Measurements from ENCODE around the gene HNRNPU. TPM values are rescaled to one million over a fixed set of nuclear protein-coding genes. Genes with fewer than 3 reads are reported as not detected.

The HNRNPU gene
- 508 and 657 TPM in 2 replicates for total RNA-seq (2016; rRNA removed; fragmentation: Illumina TruSeq; extraction: Trizol)
- total RNA-seq (2016; cell fraction: cytosol; rRNA removed; fragmentation: Illumina TruSeq; extraction: Trizol; ENCODE audit: low read depth), result 36.7 and 41.2 TPM in 2 replicates
- total RNA-seq (2016; cell fraction: insoluble cytoplasmic fraction; rRNA removed; fragmentation: Illumina TruSeq; extraction: Trizol), result 513 and 625 TPM in 2 replicates
- 92.2 and 116 TPM in 2 replicates for total RNA-seq (2016; cell fraction: membrane; rRNA removed; fragmentation: Illumina TruSeq; extraction: Trizol)
- 356 and 374 TPM in 2 replicates for total RNA-seq (2016; cell fraction: nucleus; rRNA removed; fragmentation: Illumina TruSeq; extraction: Trizol)
- 87.9 and 101 TPM in 2 replicates for polyA plus RNA-seq (2011; rRNA removed)
- 51.0 and 69.9 TPM in 2 replicates for polyA plus RNA-seq (2011; cell fraction: cytosol; rRNA removed)
- polyA plus RNA-seq (2011; cell fraction: nucleus; rRNA removed), result 74.8 and 100.0 TPM in 2 replicates
- polyA plus RNA-seq (2012), result 171 and 263 TPM in 2 replicates
- 19.0 and 23.4 TPM in 2 replicates for polyA plus RNA-seq (2016; cell fraction: cytosol; fragmentation: Illumina TruSeq; extraction: Trizol; ENCODE audit: low read depth)
- polyA plus RNA-seq (2016; cell fraction: insoluble cytoplasmic fraction; fragmentation: Illumina TruSeq; extraction: Trizol; ENCODE audit: low read depth), result 629 and 634 TPM in 2 replicates
- 53.4 and 62.4 TPM in 2 replicates for polyA plus RNA-seq (2016; cell fraction: membrane; fragmentation: Illumina TruSeq; extraction: Trizol; ENCODE audit: low read depth)
- polyA plus RNA-seq (2016; cell fraction: nucleus; fragmentation: Illumina TruSeq; extraction: Trizol; ENCODE audit: insufficient read depth, low read depth), result 455 and 473 TPM in 2 replicates
- polyA minus RNA-seq (2011; rRNA and poly(A)+ RNA removed; ENCODE audit: low replicate concordance), result 81.5 and 284 TPM in 2 replicates
- polyA minus RNA-seq (2011; cell fraction: cytosol; rRNA and poly(A)+ RNA removed), result 160 and 172 TPM in 2 replicates
- 231 and 261 TPM in 2 replicates for polyA minus RNA-seq (2011; cell fraction: nucleus; rRNA and poly(A)+ RNA removed)
- percentile 99 among the genes with signal in this experiment for Bru-seq, nascent RNA
- percentile 100 among the genes with signal in this experiment for BruChase-seq, experiment 1, labeled RNA remaining after a 6-hour chase
- percentile 100 among the genes with signal in this experiment for BruChase-seq, experiment 2, labeled RNA remaining after a 2-hour chase
- long read RNA-seq, experiment 1, full-length matches to known transcripts, result 58 of 195 reads
- long read RNA-seq, experiment 1, partial matches to known transcripts, result 132 of 195 reads
- long read RNA-seq, experiment 1, other reads (novel, unspliced or antisense), result 5 of 195 reads
- long read RNA-seq, experiment 2, full-length matches to known transcripts, result 188 of 516 reads
- long read RNA-seq, experiment 2, partial matches to known transcripts, result 100 of 516 reads
- long read RNA-seq, experiment 2, other reads (novel, unspliced or antisense), result 228 of 516 reads

- no peaks in the 10 kb centered on the region; a peak in 1 of 5 replicates for H3K27me3 ChIP-seq (ENCODE audit: control insufficient read depth in 1 of 2, insufficient read depth in 2 of 2, low read length in 2 of 2)
- peaks cover 50% of the 10 kb centered on the region for H3K79me2 ChIP-seq (ENCODE audit: insufficient read depth, low read length)
- H3K9me3 ChIP-seq (ENCODE audit: low read length), result no peaks in the 10 kb centered on the region
- POLR2A ChIA-PET, result interaction anchor here (0.6 to 8.0 kb wide), 12 partner anchors 12 to 227 kb away, joined by 3 to 163 read pairs (median 6); partner anchors contain the start of gene COX20
- FAIRE-seq (no peak), ATAC-seq (peak; percentile 78), DNase-seq (ENCODE audit: low spot score) (peak; percentile 89)
- 2% methylated on average over 20 of the region's 71 CpGs for WGBS (ENCODE audit: low lambda C conversion rate)
- H3K27ac ChIP-seq (ENCODE audit: extremely low read length, insufficient read depth, low read length), result peak within 1 kb of the TSS; percentile 100
- peaks cover 3 to 23% of the 10 kb centered on the region in 2 experiments for H3K36me3 ChIP-seq (replicated peaks in 1 of 2; ENCODE audit: control insufficient read depth in 1 of 2, insufficient read depth in 2 of 2, low read length in 2 of 2)
- H2AFZ ChIP-seq (ENCODE audit: low read length), result no peak within 1 kb of the TSS
- in situ Hi-C loops (cut with HindIII; ENCODE audit: extremely low pct_ligation_motif_present, low pct_unique_long_range_greater_than_20kb) (loop anchor here (5.0 kb wide), 2 partner anchors 108 to 178 kb away; no protein-coding TSS in a partner anchor), intact Hi-C loops (cut with micrococcal nuclease; ENCODE audit: unreplicated experiment) (loop anchor here (1.0 to 5.0 kb wide), 5 partner anchors 29 to 212 kb away; partner anchors contain the start of genes COX20 and DESI2)
- peaks cover 35% of the 10 kb centered on the region for H4K20me1 ChIP-seq (ENCODE audit: insufficient read depth, low read length)
- H3K4me2 ChIP-seq (ENCODE audit: low read depth, low read length), result peak within 1 kb of the TSS; percentile 85
- CTCF ChIA-PET (ENCODE audit: low intra/inter-chr PET ratio, low total read pairs), result no interaction called here
- no TSS peak for BruUV-seq (replicated peaks)
- H3K4me3 ChIP-seq (replicated peaks in 1 of 3; ENCODE audit: insufficient read depth in 1 of 3, low read depth in 2 of 3, low read length in 3 of 3), result peak within 1 kb of the TSS; percentile 97 to 100 (median 99)
- peaks cover 54% of the 10 kb centered on the region for H3K4me1 ChIP-seq (ENCODE audit: insufficient read depth, low read length)
- H3K9ac ChIP-seq (ENCODE audit: insufficient read depth, low read depth, low read length), result peak within 1 kb of the TSS; percentile 100
- TF ChIP-seq FOXK1 (CRISPR knock-in tag; IDR thresholded peaks at IDR 0.05; ENCODE audit: borderline replicate concordance, low read depth) (no peak), AHDC1 (CRISPR knock-in tag; IDR thresholded peaks at IDR 0.05; ENCODE audit: borderline replicate concordance) (peak; percentile 43; the same call in 1 of the 2 replicates), HNRNPL (IDR thresholded peaks at IDR 0.05; ENCODE audit: low read depth, low read length) (no peak), TEAD2 (CRISPR knock-in tag; IDR thresholded peaks at IDR 0.05) (peak; percentile 79; the same call in 1 of the 2 replicates), HBP1 (CRISPR knock-in tag; IDR thresholded peaks at IDR 0.05; ENCODE audit: low read depth) (no peak; the same call in 1 of the 2 replicates), DNMT3B (CRISPR knock-in tag; conservative IDR thresholded peaks at IDR 0.05) (peak; percentile 56; the same call in 1 of the 2 replicates), ZNF7 (CRISPR knock-in tag; IDR thresholded peaks at IDR 0.05) (0 out of 2 replicates have a peak, but pooled peaks have one; percentile 31), ZNF879 (CRISPR knock-in tag; IDR thresholded peaks at IDR 0.05) (peak; percentile 29; the same call in 1 of the 2 replicates), KMT2B (CRISPR knock-in tag; IDR thresholded peaks at IDR 0.05) (peak; percentile 81), GTF3A (CRISPR knock-in tag; conservative IDR thresholded peaks at IDR 0.05) (no peak)
Observed at GRCh38 chr1:244864253-244865027, at the start of gene HNRNPU. HNRNPU (minus strand) TSS chr1:244864543; CDS start chr1:244864307, 236 bp downstream.

Data from HepG2 (cell line).